ENCODE results near the gene ELP5. TPM values are rescaled to one million over a fixed set of nuclear protein-coding genes. Genes with fewer than 3 reads are reported as not detected.

ELP5 gene
- total RNA-seq, 2 experiments from 2014 or later = 84.6 to 97.3 TPM

DNA sequence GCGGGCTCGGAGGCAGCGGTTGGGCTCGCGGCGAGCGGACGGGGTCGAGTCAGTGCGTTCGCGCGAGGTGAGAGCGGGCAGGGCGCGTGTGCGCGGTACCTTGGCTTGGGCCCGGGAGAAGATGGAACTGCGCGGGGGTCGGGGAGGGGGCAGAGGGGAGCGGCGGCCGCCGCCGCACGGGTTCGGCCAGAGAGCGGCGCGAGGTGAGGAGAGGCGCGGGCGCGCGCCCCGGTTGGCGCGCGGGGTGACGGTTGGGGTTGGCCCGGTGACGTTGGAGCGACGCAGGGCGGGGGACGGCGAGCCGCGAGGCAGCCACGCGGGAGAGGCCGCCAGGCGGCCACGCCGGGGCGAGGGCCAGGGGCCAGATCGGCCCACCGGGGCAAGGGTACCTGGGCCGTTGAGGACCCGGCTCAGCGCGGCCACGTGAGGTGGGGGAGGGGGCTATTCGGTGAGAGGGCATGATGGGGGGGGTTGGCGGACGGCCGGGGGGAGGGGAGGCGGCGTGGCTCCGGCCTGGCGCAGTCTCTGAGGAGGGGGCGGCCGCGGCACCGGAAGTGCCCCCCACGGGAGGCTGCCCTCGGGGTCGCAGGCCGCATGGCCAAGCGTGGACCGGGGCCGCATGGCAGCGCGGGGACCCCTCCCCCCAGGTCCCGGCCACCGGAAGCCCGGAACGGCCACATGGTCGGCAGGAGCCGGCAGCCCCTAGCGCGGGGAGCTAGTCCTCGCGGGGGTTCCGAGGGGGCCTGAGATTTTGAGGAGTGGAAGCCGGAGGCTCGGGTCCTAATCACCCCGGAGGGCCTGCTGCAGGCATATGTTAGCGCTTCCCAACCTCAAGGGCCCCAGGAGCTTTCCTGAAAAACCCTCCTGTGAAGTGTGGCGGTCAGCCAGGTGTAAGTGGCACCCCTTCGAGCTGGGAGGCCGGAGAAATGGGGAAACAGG lies 55.9 kb downstream of the ELP5 start:
- H3K4me2 ChIP-seq (ENCODE audit: low read length) = peak overlapping the region; percentile 77
- ChIA-PET CTCF (ENCODE audit: unreplicated experiment) (no interaction called here), POLR2A (interaction anchor here (0.8 to 3.2 kb wide), 3 partner anchors 12 to 29 kb away, joined by 3 to 8 read pairs (median 5); partner anchors contain the start of genes ACAP1 and NEURL4)
- peaks cover 24% of the 10 kb centered on the region for H4K20me1 ChIP-seq (ENCODE audit: insufficient read depth, low read length)
- no peak for TF ChIP-seq EZH2phosphoT487 (IDR thresholded peaks at IDR 0.05; ENCODE audit: borderline replicate concordance, low read depth, low read length)
- peaks cover 43% of the 10 kb centered on the region for H3K79me2 ChIP-seq (ENCODE audit: insufficient read depth, low read depth, low read length)
- H3K4me3 ChIP-seq (ENCODE audit: low read depth, low read length, poor library complexity, severe bottlenecking) = peak overlapping the region; percentile 99
- no peaks in the 10 kb centered on the region for H3K9me2 ChIP-seq (ENCODE audit: insufficient read depth, low read length)
- peaks cover 53% of the 10 kb centered on the region for H3K36me3 ChIP-seq (ENCODE audit: insufficient read depth, low read length)
- peaks cover 45% of the 10 kb centered on the region for H3K4me1 ChIP-seq (ENCODE audit: insufficient read depth, low read length, poor library complexity, severe bottlenecking)
- BruUV-seq (replicated peaks) = no TSS peak
- intact Hi-C loops (cut with micrococcal nuclease; ENCODE audit: unreplicated experiment) = loop anchor here (1.0 to 2.0 kb wide), 3 partner anchors 21 to 94 kb away; partner anchors contain the start of genes ELP5 and NEURL4
- peak; percentile 69 for DNase-seq (ENCODE audit: low spot score)
- peak overlapping the region; percentile 95 for H3K27ac ChIP-seq (ENCODE audit: low read depth, low read length, poor library complexity, severe bottlenecking)
- H2AFZ ChIP-seq (ENCODE audit: low read length) = no peak overlapping the region
- no peaks in the 10 kb centered on the region for H3K9me3 ChIP-seq (ENCODE audit: low read length)

DNA sequence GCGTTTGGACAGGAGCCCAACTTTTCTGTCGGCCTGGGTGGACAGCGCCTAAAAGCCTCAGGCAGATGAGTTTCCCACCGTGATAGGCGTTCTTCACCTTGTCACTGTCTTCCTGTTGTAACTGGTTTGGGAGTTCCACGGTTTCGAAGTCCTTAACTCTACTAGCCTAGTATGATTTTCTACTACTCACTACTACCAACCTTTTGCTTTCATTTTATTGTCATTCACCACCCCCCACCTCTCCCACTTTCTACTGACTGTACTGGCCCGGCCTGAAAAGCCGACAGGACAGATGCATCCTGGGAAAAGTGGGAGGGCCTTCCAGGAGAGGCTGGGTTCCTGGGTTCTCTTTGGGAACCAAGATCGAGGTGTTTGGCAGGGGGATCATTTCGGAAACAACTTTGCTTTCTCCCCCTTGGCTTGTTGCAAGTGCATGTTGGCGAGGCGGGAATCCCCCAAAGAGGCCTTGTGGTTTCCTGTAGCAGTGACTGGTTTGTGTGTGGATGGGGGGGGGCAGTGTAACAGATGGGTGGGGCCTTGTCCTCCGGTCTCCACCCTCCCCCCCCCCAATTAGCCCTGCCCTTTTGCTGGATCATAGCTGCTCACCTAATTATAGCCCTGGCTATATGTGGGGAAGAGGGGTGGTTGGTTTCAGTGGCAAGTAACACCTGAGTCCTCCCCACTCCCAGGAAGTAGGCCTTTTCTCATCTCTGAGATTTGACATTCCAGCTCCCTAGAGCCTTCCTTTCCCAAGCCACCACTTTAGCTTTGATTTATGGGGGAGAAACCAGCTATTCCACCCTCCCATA lies 56.8 kb downstream of the ELP5 start:
- intact Hi-C loops (cut with micrococcal nuclease; ENCODE audit: unreplicated experiment) = no loop called here
- Histone ChIP-seq H3K36me3 (ENCODE audit: insufficient read depth, low read length) (peaks cover 62% of the 10 kb centered on the region), H2AFZ (ENCODE audit: low read length) (no peak overlapping the region), H3K27ac (ENCODE audit: low read depth, low read length, poor library complexity, severe bottlenecking) (peak overlapping the region; percentile 95), H3K4me2 (ENCODE audit: low read length) (peak overlapping the region; percentile 77), H3K4me3 (ENCODE audit: low read depth, low read length, poor library complexity, severe bottlenecking) (peak overlapping the region; percentile 99), H3K9me2 (ENCODE audit: insufficient read depth, low read length) (no peaks in the 10 kb centered on the region), H4K20me1 (ENCODE audit: insufficient read depth, low read length) (peaks cover 24% of the 10 kb centered on the region), H3K9me3 (ENCODE audit: low read length) (no peaks in the 10 kb centered on the region), H3K79me2 (ENCODE audit: insufficient read depth, low read depth, low read length) (peaks cover 43% of the 10 kb centered on the region), H3K4me1 (ENCODE audit: insufficient read depth, low read length, poor library complexity, severe bottlenecking) (peaks cover 54% of the 10 kb centered on the region)
- TF ChIP-seq, protein P1, sequence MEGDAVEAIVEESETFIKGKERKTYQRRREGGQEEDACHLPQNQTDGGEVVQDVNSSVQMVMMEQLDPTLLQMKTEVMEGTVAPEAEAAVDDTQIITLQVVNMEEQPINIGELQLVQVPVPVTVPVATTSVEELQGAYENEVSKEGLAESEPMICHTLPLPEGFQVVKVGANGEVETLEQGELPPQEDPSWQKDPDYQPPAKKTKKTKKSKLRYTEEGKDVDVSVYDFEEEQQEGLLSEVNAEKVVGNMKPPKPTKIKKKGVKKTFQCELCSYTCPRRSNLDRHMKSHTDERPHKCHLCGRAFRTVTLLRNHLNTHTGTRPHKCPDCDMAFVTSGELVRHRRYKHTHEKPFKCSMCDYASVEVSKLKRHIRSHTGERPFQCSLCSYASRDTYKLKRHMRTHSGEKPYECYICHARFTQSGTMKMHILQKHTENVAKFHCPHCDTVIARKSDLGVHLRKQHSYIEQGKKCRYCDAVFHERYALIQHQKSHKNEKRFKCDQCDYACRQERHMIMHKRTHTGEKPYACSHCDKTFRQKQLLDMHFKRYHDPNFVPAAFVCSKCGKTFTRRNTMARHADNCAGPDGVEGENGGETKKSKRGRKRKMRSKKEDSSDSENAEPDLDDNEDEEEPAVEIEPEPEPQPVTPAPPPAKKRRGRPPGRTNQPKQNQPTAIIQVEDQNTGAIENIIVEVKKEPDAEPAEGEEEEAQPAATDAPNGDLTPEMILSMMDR (conservative IDR thresholded peaks at IDR 0.05; ENCODE audit: low read length) = no peak
- TF ChIP-seq EZH2phosphoT487 (IDR thresholded peaks at IDR 0.05; ENCODE audit: borderline replicate concordance, low read depth, low read length) = no peak
- POLR2A ChIA-PET = interaction anchor here (0.6 to 3.2 kb wide), 4 partner anchors 11 to 28 kb away, joined by 3 to 8 read pairs (median 4); partner anchors contain the start of genes ACAP1 and NEURL4
- peak; percentile 76 for DNase-seq (ENCODE audit: low spot score)
- CTCF ChIA-PET (ENCODE audit: unreplicated experiment) = interaction anchor here (0.6 kb wide), 3 partner anchors 28 to 318 kb away, joined by 3 to 5 read pairs (median 3); partner anchors contain the start of gene ACAP1
- BruUV-seq (replicated peaks) = TSS peak; percentile 95

Small RNAs within 50 kb of the gene (microRNA-seq; reads per million reads assigned to microRNA genes)
- gene MIR324 (ENCODE audit: borderline replicate concordance) = 3,254 reads per million, percentile 89 among the genes with 10 or more reads in this experiment

Small RNAs within 50 kb of the gene (small RNA-seq; reads per million reads assigned to genes)
- 0.21 reads per million for gene MIR324
- not detected for gene RF00019

Other genes starting within 250 kb of the ELP5 start
Only the 30 nearest of the 35 such genes appear.
- gene SLC16A13, start 216.2 kb upstream of the ELP5 start, total RNA-seq (2014; rRNA removed; shearing (Covaris generic)) = 0.77 and 2.8 TPM in 2 replicates
- gene SLC16A13, start 216.2 kb upstream of the ELP5 start, total RNA-seq (2022) = 18.3 and 22.5 TPM in 2 replicates
- not detected in 2 replicates for gene SLC16A11, start 208.1 kb upstream of the ELP5 start, total RNA-seq (2014; rRNA removed; shearing (Covaris generic))
- gene SLC16A11, start 208.1 kb upstream of the ELP5 start, total RNA-seq (2022) = not detected in 2 replicates
- not detected in 2 replicates for gene CLEC10A, start 172.0 kb upstream of the ELP5 start, total RNA-seq (2014; rRNA removed; shearing (Covaris generic))
- gene CLEC10A, start 172.0 kb upstream of the ELP5 start, total RNA-seq (2022) = not detected in 2 replicates
- gene ASGR2, start 137.4 kb upstream of the ELP5 start, total RNA-seq (2014; rRNA removed; shearing (Covaris generic)) = not detected in 2 replicates
- not detected in 2 replicates for gene ASGR2, start 137.4 kb upstream of the ELP5 start, total RNA-seq (2022)
- gene ASGR1, start 72.8 kb upstream of the ELP5 start, total RNA-seq (2014; rRNA removed; shearing (Covaris generic)) = 0.23 and 1.1 TPM in 2 replicates
- 0.85 and 1.2 TPM in 2 replicates for gene ASGR1, start 72.8 kb upstream of the ELP5 start, total RNA-seq (2022)
- 9.0 and 15.4 TPM in 2 replicates for gene DLG4, start 32.4 kb upstream of the ELP5 start, total RNA-seq (2014; rRNA removed; shearing (Covaris generic))
- 27.3 and 30.2 TPM in 2 replicates for gene DLG4, start 32.4 kb upstream of the ELP5 start, total RNA-seq (2022)
- 226 and 297 TPM in 2 replicates for gene ACADVL, start 32.3 kb upstream of the ELP5 start, total RNA-seq (2014; rRNA removed; shearing (Covaris generic))
- gene ACADVL, start 32.3 kb upstream of the ELP5 start, total RNA-seq (2022) = 204 and 238 TPM in 2 replicates
- 84.3 and 98.8 TPM in 2 replicates for gene DVL2, start 17.7 kb upstream of the ELP5 start, total RNA-seq (2014; rRNA removed; shearing (Covaris generic))
- gene DVL2, start 17.7 kb upstream of the ELP5 start, total RNA-seq (2022) = 99.9 and 100 TPM in 2 replicates
- gene PHF23, start 12.8 kb upstream of the ELP5 start, total RNA-seq (2014; rRNA removed; shearing (Covaris generic)) = 47.7 and 50.8 TPM in 2 replicates
- gene PHF23, start 12.8 kb upstream of the ELP5 start, total RNA-seq (2022) = 36.5 and 43.3 TPM in 2 replicates
- 106 and 128 TPM in 2 replicates for gene GABARAP, start 9.8 kb upstream of the ELP5 start, total RNA-seq (2014; rRNA removed; shearing (Covaris generic))
- 199 and 207 TPM in 2 replicates for gene GABARAP, start 9.8 kb upstream of the ELP5 start, total RNA-seq (2022)
- 52.1 and 53.2 TPM in 2 replicates for gene CTDNEP1, start 481 bp upstream of the ELP5 start, total RNA-seq (2014; rRNA removed; shearing (Covaris generic))
- gene CTDNEP1, start 481 bp upstream of the ELP5 start, total RNA-seq (2022) = 161 and 173 TPM in 2 replicates
- gene CLDN7, start 10.3 kb downstream of the ELP5 start, total RNA-seq (2014; rRNA removed; shearing (Covaris generic)) = 0.28 TPM in 1 of 2 replicates, not detected in the other
- gene CLDN7, start 10.3 kb downstream of the ELP5 start, total RNA-seq (2022) = 0.32 and 0.65 TPM in 2 replicates
- gene SLC2A4, start 29.5 kb downstream of the ELP5 start, total RNA-seq (2014; rRNA removed; shearing (Covaris generic)) = 0.49 and 0.63 TPM in 2 replicates
- 0.30 and 0.61 TPM in 2 replicates for gene SLC2A4, start 29.5 kb downstream of the ELP5 start, total RNA-seq (2022)
- 9.8 and 12.8 TPM in 2 replicates for gene YBX2, start 42.4 kb downstream of the ELP5 start, total RNA-seq (2014; rRNA removed; shearing (Covaris generic))
- gene YBX2, start 42.4 kb downstream of the ELP5 start, total RNA-seq (2022) = 6.7 and 11.8 TPM in 2 replicates
- 491 and 519 TPM in 2 replicates for gene EIF5A, start 55.4 kb downstream of the ELP5 start, total RNA-seq (2014; rRNA removed; shearing (Covaris generic))
- gene EIF5A, start 55.4 kb downstream of the ELP5 start, total RNA-seq (2022) = 692 and 803 TPM in 2 replicates
- 70.4 and 70.5 TPM in 2 replicates for gene GPS2, start 63.1 kb downstream of the ELP5 start, total RNA-seq (2014; rRNA removed; shearing (Covaris generic))
- gene GPS2, start 63.1 kb downstream of the ELP5 start, total RNA-seq (2022) = 75.0 and 80.8 TPM in 2 replicates
- 30.2 and 34.7 TPM in 2 replicates for gene NEURL4, start 77.1 kb downstream of the ELP5 start, total RNA-seq (2014; rRNA removed; shearing (Covaris generic))
- 50.2 and 66.8 TPM in 2 replicates for gene NEURL4, start 77.1 kb downstream of the ELP5 start, total RNA-seq (2022)
- gene ACAP1, start 84.3 kb downstream of the ELP5 start, total RNA-seq (2014; rRNA removed; shearing (Covaris generic)) = 113 and 117 TPM in 2 replicates
- gene ACAP1, start 84.3 kb downstream of the ELP5 start, total RNA-seq (2022) = 256 and 259 TPM in 2 replicates
- gene KCTD11, start 99.9 kb downstream of the ELP5 start, total RNA-seq (2014; rRNA removed; shearing (Covaris generic)) = 4.1 and 6.0 TPM in 2 replicates
- 7.6 and 8.6 TPM in 2 replicates for gene KCTD11, start 99.9 kb downstream of the ELP5 start, total RNA-seq (2022)
- not detected in 2 replicates for gene TMEM95, start 102.9 kb downstream of the ELP5 start, total RNA-seq (2014; rRNA removed; shearing (Covaris generic))
- 0.31 TPM in 1 of 2 replicates, not detected in the other for gene TMEM95, start 102.9 kb downstream of the ELP5 start, total RNA-seq (2022)
- gene TNK1, start 128.9 kb downstream of the ELP5 start, total RNA-seq (2014; rRNA removed; shearing (Covaris generic)) = 2.9 and 5.0 TPM in 2 replicates
- gene TNK1, start 128.9 kb downstream of the ELP5 start, total RNA-seq (2022) = 4.8 and 6.4 TPM in 2 replicates
- 8.9 and 15.3 TPM in 2 replicates for gene PLSCR3, start 142.3 kb downstream of the ELP5 start, total RNA-seq (2014; rRNA removed; shearing (Covaris generic))
- 23.1 and 27.6 TPM in 2 replicates for gene PLSCR3, start 142.3 kb downstream of the ELP5 start, total RNA-seq (2022)
- 108 and 165 TPM in 2 replicates for gene TMEM256, start 151.9 kb downstream of the ELP5 start, total RNA-seq (2014; rRNA removed; shearing (Covaris generic))
- 96.6 and 107 TPM in 2 replicates for gene TMEM256, start 151.9 kb downstream of the ELP5 start, total RNA-seq (2022)
- gene NLGN2, start 155.6 kb downstream of the ELP5 start, total RNA-seq (2014; rRNA removed; shearing (Covaris generic)) = 0.06 TPM in 1 of 2 replicates, not detected in the other
- 1.2 TPM in 1 of 2 replicates, not detected in the other for gene NLGN2, start 155.6 kb downstream of the ELP5 start, total RNA-seq (2022)
- gene SPEM1, start 168.1 kb downstream of the ELP5 start, total RNA-seq (2014; rRNA removed; shearing (Covaris generic)) = not detected in 2 replicates
- gene SPEM1, start 168.1 kb downstream of the ELP5 start, total RNA-seq (2022) = not detected in 2 replicates
- not detected in 2 replicates for gene SPEM2, start 173.4 kb downstream of the ELP5 start, total RNA-seq (2014; rRNA removed; shearing (Covaris generic))
- gene SPEM2, start 173.4 kb downstream of the ELP5 start, total RNA-seq (2022) = not detected in 2 replicates
- not detected in 2 replicates for gene SPEM3, start 176.6 kb downstream of the ELP5 start, total RNA-seq (2014; rRNA removed; shearing (Covaris generic))
- not detected in 2 replicates for gene SPEM3, start 176.6 kb downstream of the ELP5 start, total RNA-seq (2022)
- 13.4 and 15.6 TPM in 2 replicates for gene TMEM102, start 183.2 kb downstream of the ELP5 start, total RNA-seq (2014; rRNA removed; shearing (Covaris generic))
- 16.6 and 18.9 TPM in 2 replicates for gene TMEM102, start 183.2 kb downstream of the ELP5 start, total RNA-seq (2022)
- 1.3 and 2.8 TPM in 2 replicates for gene FGF11, start 187.3 kb downstream of the ELP5 start, total RNA-seq (2014; rRNA removed; shearing (Covaris generic))
- gene FGF11, start 187.3 kb downstream of the ELP5 start, total RNA-seq (2022) = 9.9 and 11.0 TPM in 2 replicates
- 12.7 and 13.2 TPM in 2 replicates for gene CHRNB1, start 192.8 kb downstream of the ELP5 start, total RNA-seq (2014; rRNA removed; shearing (Covaris generic))
- gene CHRNB1, start 192.8 kb downstream of the ELP5 start, total RNA-seq (2022) = 13.4 and 15.6 TPM in 2 replicates

Measured in OCI-LY7 (cell line).